HepG2 (cell line): ENCODE measurements around the gene PFKM. TPM values are rescaled to one million over a fixed set of nuclear protein-coding genes. Genes with fewer than 3 reads are reported as not detected.

Experiments
- ASH2L ChIP-seq: fragments of 300-600, 200-600 bp; sonication (generic); IDR thresholded peaks from 2 replicates; pipeline ENCODE4 v1.7.0; 2017; ENCODE audit warnings: low read depth, mild to moderate bottlenecking, moderate library complexity, mixed read lengths, low read length; ENCODE audit not compliant: insufficient read length
- BRD4 ChIP-seq: sonication (generic); formaldehyde crosslinking; IDR thresholded peaks from 2 replicates; pipeline ENCODE4 v1.4.0; 2020; ENCODE audit warnings: missing genetic modification reagents
- HMGXB3 ChIP-seq: sonication (generic); formaldehyde crosslinking; IDR thresholded peaks from 2 replicates; pipeline ENCODE4 v1.4.0; 2020; ENCODE audit warnings: missing genetic modification reagents, borderline replicate concordance
- NR1H2 ChIP-seq: sonication (generic); formaldehyde crosslinking; IDR thresholded peaks from 2 replicates; pipeline ENCODE4 v1.8.1; 2022; ENCODE audit warnings: low read depth, missing genetic modification reagents, borderline replicate concordance
- NR2C2 ChIP-seq: sonication (generic); formaldehyde crosslinking; IDR thresholded peaks from 2 replicates; pipeline ENCODE4 v1.4.0; 2020; ENCODE audit warnings: missing genetic modification reagents, mild to moderate bottlenecking, moderate library complexity, borderline replicate concordance
- POGK ChIP-seq: sonication (generic); formaldehyde crosslinking; conservative IDR thresholded peaks from 2 replicates; pipeline ENCODE4 v1.8.0; 2022; ENCODE audit warnings: mild to moderate bottlenecking, moderate library complexity, missing genetic modification reagents
- PRDM15 ChIP-seq: sonication (generic); formaldehyde crosslinking; IDR thresholded peaks from 2 replicates; pipeline ENCODE4 v1.4.0; 2020; ENCODE audit warnings: missing genetic modification reagents
- REL ChIP-seq: sonication (generic); formaldehyde crosslinking; conservative IDR thresholded peaks from 2 replicates; pipeline ENCODE4 v1.8.0; 2022; ENCODE audit warnings: mild to moderate bottlenecking, missing genetic modification reagents, moderate library complexity
- RFX5 ChIP-seq: IDR thresholded peaks from 2 replicates; pipeline ENCODE4 v1.6.1; 2011; ENCODE audit warnings: low read depth, low read length, improper control_type of control experiment
- ZBED4 ChIP-seq: sonication (generic); formaldehyde crosslinking; IDR thresholded peaks from 2 replicates; pipeline ENCODE4 v1.4.0; 2020; ENCODE audit warnings: missing genetic modification reagents, borderline replicate concordance
- ZNF230 ChIP-seq: sonication (generic); formaldehyde crosslinking; IDR thresholded peaks from 2 replicates; pipeline ENCODE4 v1.4.0; 2020; ENCODE audit warnings: mild to moderate bottlenecking, missing genetic modification reagents
- ZNF263 ChIP-seq: sonication (generic); formaldehyde crosslinking; IDR thresholded peaks from 2 replicates; pipeline ENCODE4 v1.4.0; 2020; ENCODE audit warnings: missing genetic modification reagents
- polyA plus RNA-seq, 8 experiments: library from polyadenylated mRNA; depleted of rRNA in 3 of 8; stranded (reverse) in 7 of 8; unstranded in 1 of 8; fragments of >200 nt; fragmentation: Illumina TruSeq in 4 of 8; extraction: Trizol in 4 of 8; gene quantifications; 2 replicates each; pipeline versions ENCODE4 v1.2.1 to v1.2.3, GENCODE V29; 2011 to 2016; ENCODE audit warnings: low read depth in 4 of 8, missing spikeins in 1 of 8, mixed read lengths in 1 of 8; ENCODE audit not compliant: insufficient read depth in 1 of 8
- total RNA-seq, 5 experiments: library from RNA; depleted of rRNA; stranded (reverse); fragments of >200 nt; fragmentation: Illumina TruSeq; extraction: Trizol; gene quantifications; 2 replicates each; pipeline ENCODE4 v1.2.3, GENCODE V29; 2016; ENCODE audit warnings: low read depth in 1 of 5

The PFKM gene
- total and polyA plus RNA-seq, 2 of the 13 experiments (the other 11 are each of a cell fraction or from before 2014, with no cell fraction given) = 1.9 to 2.4 TPM

GRCh38 chr12:48105867-48106680, 13.1 kb upstream of the PFKM start, which contains the start of gene SENP1 (continued):
- TF ChIP-seq POGK (CRISPR knock-in tag) (peak; percentile 58; the same call in 1 of the 2 replicates), ASH2L (peak; percentile 98), ZBED4 (CRISPR knock-in tag) (peak; percentile 100), REL (CRISPR knock-in tag) (peak; percentile 79; the same call in 1 of the 2 replicates), BRD4 (CRISPR knock-in tag) (peak; percentile 86), RFX5 (no peak), PRDM15 (CRISPR knock-in tag) (peak; percentile 83), ZNF263 (peak; percentile 81), NR1H2 (CRISPR knock-in tag) (no peak), ZNF230 (CRISPR knock-in tag) (no peak), HMGXB3 (CRISPR knock-in tag) (no peak; the same call in 1 of the 2 replicates), NR2C2 (CRISPR knock-in tag) (peak; percentile 99)
